CD14-positive monocyte (primary cell): ENCODE data around the gene UTP25. TPM values are rescaled to one million over a fixed set of nuclear protein-coding genes. Genes with fewer than 3 reads are reported as not detected.

Source experiments
- DNase-seq, 3 donors: peaks; one replicate each; pipeline ENCODE4 v3.0.0-alpha.2; 2011 to 2022
- H2AFZ ChIP-seq: 2 replicates; pipeline ENCODE4 v1.6.0; 2012; ENCODE audit warnings: mild to moderate bottlenecking, low read depth, low read length, inconsistent platforms; ENCODE audit not compliant: insufficient read depth, poor library complexity, severe bottlenecking
- H3K27ac ChIP-seq, 2 donors: 1 replicate in 1 of 2; 2 replicates in 1 of 2; pipeline ENCODE4 v1.5.1; 2012 to 2013; ENCODE audit warnings: low read length in 2 of 2, control low read depth in 1 of 2, inconsistent platforms in 1 of 2, low read depth in 1 of 2, mild to moderate bottlenecking in 1 of 2
- H3K27me3 ChIP-seq, 2 donors: one replicate each; pipeline versions ENCODE4 v1.6.0 to v1.6.1; 2011 to 2013; ENCODE audit warnings: low read length in 2 of 2; ENCODE audit not compliant: control insufficient read depth in 2 of 2, insufficient read depth in 2 of 2
- H3K36me3 ChIP-seq, 2 donors: replicated peaks in 1 of 2; 1 replicate in 1 of 2; 2 replicates in 1 of 2; pipeline versions ENCODE4 v1.5.1 to v1.6.1; 2012 to 2013; ENCODE audit warnings: low read length in 2 of 2, control low read depth in 1 of 2, inconsistent platforms in 1 of 2, mild to moderate bottlenecking in 1 of 2; ENCODE audit not compliant: insufficient read depth in 2 of 2, control insufficient read depth in 1 of 2
- H3K4me1 ChIP-seq, 2 donors: 1 replicate in 1 of 2; 2 replicates in 1 of 2; pipeline versions ENCODE4 v1.5.1 to v1.6.1; 2012 to 2013; ENCODE audit warnings: low read length in 2 of 2, control low read depth in 1 of 2, inconsistent platforms in 1 of 2, mild to moderate bottlenecking in 1 of 2, moderate library complexity in 1 of 2; ENCODE audit not compliant: insufficient read depth in 2 of 2, control insufficient read depth in 1 of 2
- H3K4me2 ChIP-seq: replicated peaks from 2 replicates; pipeline ENCODE3; 2012; ENCODE audit warnings: low read length, moderate library complexity, mild to moderate bottlenecking; ENCODE audit not compliant: poor library complexity, severe bottlenecking; ENCODE audit errors: extremely low read depth
- H3K4me3 ChIP-seq, 3 experiments: fragments of 200-600 bp in 1 of 3; sonication (generic) in 1 of 3; replicated peaks in 1 of 3; 1 replicate in 2 of 3; 2 replicates in 1 of 3; pipeline ENCODE4 v1.5.1; 2011 to 2013; ENCODE audit warnings: low read length in 3 of 3, mild to moderate bottlenecking in 3 of 3, control low read depth in 2 of 3, low read depth in 2 of 3, inconsistent platforms in 1 of 3, moderate library complexity in 1 of 3
- H3K79me2 ChIP-seq: 2 replicates; pipeline ENCODE4 v1.6.0; 2012; ENCODE audit warnings: mild to moderate bottlenecking, control low read depth, inconsistent platforms, low read length, moderate library complexity; ENCODE audit not compliant: insufficient read depth
- H3K9ac ChIP-seq: 2 replicates; pipeline ENCODE4 v1.6.0; 2017; ENCODE audit warnings: low read length, mild to moderate bottlenecking; ENCODE audit not compliant: insufficient read depth, poor library complexity, severe bottlenecking
- H3K9me3 ChIP-seq, 2 donors: replicated peaks in 1 of 2; 1 replicate in 1 of 2; 2 replicates in 1 of 2; pipeline versions ENCODE4 v1.5.1 to v1.6.1; 2012 to 2013; ENCODE audit warnings: low read length in 2 of 2, control low read depth in 1 of 2; ENCODE audit not compliant: control insufficient read depth in 1 of 2, insufficient read depth in 1 of 2
- H4K20me1 ChIP-seq: 2 replicates; pipeline ENCODE4 v1.6.0; 2012; ENCODE audit warnings: mild to moderate bottlenecking, low read length, control low read depth, moderate library complexity; ENCODE audit not compliant: insufficient read depth
- H3K27ac Mint-ChIP-seq, 7 donors: one replicate each; pipeline ENCODE4 v1.8.0; 2020; ENCODE audit warnings: mild to moderate bottlenecking in 7 of 7, mixed read lengths in 7 of 7, moderate library complexity in 6 of 7, inconsistent platforms in 2 of 7
- H3K27me3 Mint-ChIP-seq, 3 donors: one replicate each; pipeline ENCODE4 v1.8.0; 2021 to 2022; ENCODE audit warnings: low read depth in 3 of 3, mild to moderate bottlenecking in 3 of 3, mixed read lengths in 3 of 3, moderate library complexity in 3 of 3, inconsistent platforms in 1 of 3
- H3K36me3 Mint-ChIP-seq, 2 donors: one replicate each; pipeline ENCODE4 v1.8.0; 2020; ENCODE audit warnings: mixed read lengths in 2 of 2, inconsistent platforms in 1 of 2, mild to moderate bottlenecking in 1 of 2
- H3K4me1 Mint-ChIP-seq: one replicate; pipeline ENCODE4 v1.8.0; 2020; ENCODE audit warnings: mild to moderate bottlenecking, mixed read lengths
- H3K4me3 Mint-ChIP-seq, 2 donors: one replicate each; pipeline ENCODE4 v1.8.0; 2020; ENCODE audit warnings: mild to moderate bottlenecking in 2 of 2, mixed read lengths in 2 of 2, moderate library complexity in 1 of 2
- H3K9me3 Mint-ChIP-seq, 7 donors: one replicate each; pipeline ENCODE4 v1.8.0; 2020 to 2022; ENCODE audit warnings: mixed read lengths in 7 of 7, mild to moderate bottlenecking in 6 of 7, moderate library complexity in 6 of 7, inconsistent platforms in 2 of 7
- CTCF ChIP-seq: fragments of 200-600 bp; IDR thresholded peaks from one replicate; pipeline ENCODE4 v1.8.0; 2022; ENCODE audit warnings: antibody characterized with exemption, mild to moderate bottlenecking
- WGBS: methylation state at CpG from one replicate; pipeline ENCODE4 v1.1.5; 2013; ENCODE audit warnings: missing lambda C conversion rate; ENCODE audit not compliant: insufficient coverage; 5-methylcytosine and 5-hydroxymethylcytosine counted together
- intact Hi-C, 2 donors: fragments of 100-400 bp; cut with micrococcal nuclease; formaldehyde crosslinking; loops; one replicate each; pipeline versions ENCODE4 v1.15.0 to v1.15.1; 2023
- polyA plus RNA-seq, 3 donors: library from polyadenylated mRNA; depleted of rRNA in 1 of 3; unstranded in 2 of 3; stranded (reverse) in 1 of 3; fragments of 300-500 nt in 2 of 3; fragments of >200 nt in 1 of 3; fragmentation: Illumina TruSeq in 2 of 3; gene quantifications; 1 replicate in 2 of 3; 2 replicates in 1 of 3; pipeline ENCODE4 v1.2.3, GENCODE V29; 2012 to 2021

UTP25 gene
- polyA plus RNA-seq, 3 donors, result 0.98 to 1.4 (median 1.1) TPM

- no peak overlapping the region for H3K4me3 ChIP-seq
- no peak overlapping the region for H3K4me2 ChIP-seq
- H3K4me1 ChIP-seq, result no peaks in the 10 kb centered on the region
- no peak overlapping the region for H3K9ac ChIP-seq
- H3K4me1 Mint-ChIP-seq, result peaks cover 2% of the 10 kb centered on the region
- no peaks in the 10 kb centered on the region for H3K36me3 ChIP-seq
- H2AFZ ChIP-seq, result no peak overlapping the region
- H3K79me2 ChIP-seq, result no peaks in the 10 kb centered on the region
- H4K20me1 ChIP-seq, result no peaks in the 10 kb centered on the region
- no peak for TF ChIP-seq CTCF
- peaks cover 7 to 8% (median 8%) of the 10 kb centered on the region in 3 donors for H3K27me3 Mint-ChIP-seq
- peak overlapping the region; percentile 21 to 35 for H3K4me3 Mint-ChIP-seq
- no peaks in the 10 kb centered on the region for H3K36me3 Mint-ChIP-seq
- DNase-seq, result no peak
- no peaks in the 10 kb centered on the region for H3K27me3 ChIP-seq
- no peak overlapping the region for H3K27ac ChIP-seq
- peaks cover 4 to 18% (median 14%) of the 10 kb centered on the region in 7 donors for H3K9me3 Mint-ChIP-seq
- no peak overlapping the region for H3K27ac Mint-ChIP-seq
- 45% methylated on average over 4 of the region's 4 CpGs for WGBS
- intact Hi-C loops, result loop anchor here in 1 of 2 donors (5.0 kb wide), 1 partner anchor 448 kb away; no protein-coding TSS in a partner anchor
- H3K9me3 ChIP-seq, result peaks cover 0 to 6% of the 10 kb centered on the region in 2 donors
Observed at GRCh38 chr1:209863766-209864485, 36.2 kb downstream of the UTP25 start.

- intact Hi-C loops, result no loop called here
- DNase-seq, result no peak
- H3K36me3 Mint-ChIP-seq, result no peaks in the 10 kb centered on the region
- no peaks in the 10 kb centered on the region for H3K4me1 ChIP-seq
- no peak overlapping the region for H3K4me2 ChIP-seq
- TF ChIP-seq CTCF, result no peak
- H3K27ac Mint-ChIP-seq, result no peak overlapping the region
- H3K4me3 Mint-ChIP-seq, result no peak overlapping the region
- H3K27ac ChIP-seq, result no peak overlapping the region
- no peaks in the 10 kb centered on the region for H3K79me2 ChIP-seq
- peaks cover 0 to 3% of the 10 kb centered on the region in 2 donors for H3K27me3 ChIP-seq
- H4K20me1 ChIP-seq, result no peaks in the 10 kb centered on the region
- H3K36me3 ChIP-seq, result no peaks in the 10 kb centered on the region
- peaks cover 4 to 16% (median 14%) of the 10 kb centered on the region in 7 donors for H3K9me3 Mint-ChIP-seq
- no peak overlapping the region for H3K4me3 ChIP-seq
- peaks cover 2% of the 10 kb centered on the region for H3K4me1 Mint-ChIP-seq
- peaks cover 6 to 15% (median 10%) of the 10 kb centered on the region in 3 donors for H3K27me3 Mint-ChIP-seq
- H3K9ac ChIP-seq, result no peak overlapping the region
- WGBS, result no CpG with 5 or more reads among the region's 1 CpG
- no peak overlapping the region for H2AFZ ChIP-seq
- H3K9me3 ChIP-seq, result peaks cover 0 to 6% of the 10 kb centered on the region in 2 donors
Observed at GRCh38 chr1:209866201-209866600, 38.4 kb downstream of the UTP25 start.
